Muscle of leg (tissue), 11 donors: Measurements from ENCODE around the gene ACTR2. TPM values are rescaled to one million over a fixed set of nuclear protein-coding genes. Genes with fewer than 3 reads are reported as not detected.
"Not testable (repeated sequence)": the region's sequence is repeated elsewhere in the genome, so short reads cannot be mapped to it uniquely, and the experiment has no call there.

Experiments
- DNase-seq: peaks from one replicate; pipeline ENCODE4 v3.0.0; 2013
- H3K27ac ChIP-seq: one replicate; pipeline ENCODE4 v1.5.1; 2013; ENCODE audit warnings: mild to moderate bottlenecking, low read length, control low read depth
- H3K27me3 ChIP-seq: one replicate; pipeline ENCODE4 v1.6.1; 2013; ENCODE audit warnings: low read length; ENCODE audit not compliant: control insufficient read depth, insufficient read depth
- H3K36me3 ChIP-seq: one replicate; pipeline ENCODE4 v1.6.1; 2013; ENCODE audit warnings: low read length; ENCODE audit not compliant: control insufficient read depth, insufficient read depth
- H3K4me1 ChIP-seq: one replicate; pipeline ENCODE4 v1.6.1; 2013; ENCODE audit warnings: low read length; ENCODE audit not compliant: control insufficient read depth, insufficient read depth
- H3K4me3 ChIP-seq: one replicate; pipeline ENCODE4 v1.5.1; 2013; ENCODE audit warnings: low read length, control low read depth
- H3K9me3 ChIP-seq: replicated peaks from 2 replicates; pipeline ENCODE4 v1.6.1; 2013; ENCODE audit warnings: low read depth, low read length; ENCODE audit not compliant: control insufficient read depth
- WGBS: methylation state at CpG from one replicate; pipeline ENCODE4 v1.1.5; 2013; ENCODE audit warnings: missing lambda C conversion rate; ENCODE audit not compliant: insufficient coverage; 5-methylcytosine and 5-hydroxymethylcytosine counted together
- polyA plus RNA-seq, 8 donors: library from polyadenylated mRNA; unstranded; fragments of 120-200 nt; gene quantifications; one replicate each; pipeline versions ENCODE4 v1.2.1 to v1.2.3, GENCODE V29; 2013; ENCODE audit warnings: inconsistent platforms in 1 of 8, low replicate concordance in 1 of 8; ENCODE audit not compliant: insufficient read length in 8 of 8, insufficient read depth in 1 of 8
- total RNA-seq: library from RNA; stranded (reverse); fragments of 120-200 nt; gene quantifications from one replicate; pipeline ENCODE4 v1.2.4, GENCODE V29; 2013

The ACTR2 gene
- total and polyA plus RNA-seq, 9 donors = 38.3 to 170 (median 125) TPM

GRCh38 chr2:65257866-65258265, 30.2 kb downstream of the ACTR2 start:
- not testable (repeated sequence) for H3K27ac ChIP-seq, H3K9me3 ChIP-seq, H3K4me1 ChIP-seq, H3K27me3 ChIP-seq, H3K4me3 ChIP-seq, DNase-seq
- peaks cover 18% of the 10 kb centered on the region for H3K36me3 ChIP-seq

GRCh38 chr2:65261676-65262075, 34.0 kb downstream of the ACTR2 start:
- Histone ChIP-seq H3K4me1 (peaks cover 2% of the 10 kb centered on the region), H3K36me3 (peaks cover 21% of the 10 kb centered on the region), H3K27ac (no peak overlapping the region), H3K4me3 (no peak overlapping the region), H3K9me3 (no peaks in the 10 kb centered on the region), H3K27me3 (no peaks in the 10 kb centered on the region)
- WGBS = no CpG with 5 or more reads among the region's 3 CpGs
- no peak for DNase-seq

GRCh38 chr2:65263262-65263661, 35.6 kb downstream of the ACTR2 start:
- no CpG with 5 or more reads among the region's 1 CpG for WGBS
- H3K4me3 ChIP-seq = no peak overlapping the region
- H3K27ac ChIP-seq = no peak overlapping the region
- no peaks in the 10 kb centered on the region for H3K9me3 ChIP-seq
- H3K4me1 ChIP-seq = peaks cover 2% of the 10 kb centered on the region
- H3K36me3 ChIP-seq = peaks cover 26% of the 10 kb centered on the region
- DNase-seq = no peak
- no peaks in the 10 kb centered on the region for H3K27me3 ChIP-seq

- peaks cover 2% of the 10 kb centered on the region for H3K4me1 ChIP-seq
- H3K4me3 ChIP-seq = no peak overlapping the region
- no peaks in the 10 kb centered on the region for H3K27me3 ChIP-seq
- 99% methylated on average over 7 of the region's 7 CpGs for WGBS
- H3K9me3 ChIP-seq = no peaks in the 10 kb centered on the region
- peaks cover 24% of the 10 kb centered on the region for H3K36me3 ChIP-seq
- no peak overlapping the region for H3K27ac ChIP-seq
- no peak for DNase-seq
These were observed 36.4 kb downstream of the ACTR2 start for GRCh38 chr2:65263986-65264385.

GRCh38 chr2:65264821-65265670, 37.4 kb downstream of the ACTR2 start:
- H3K27me3 ChIP-seq = no peaks in the 10 kb centered on the region
- no peaks in the 10 kb centered on the region for H3K9me3 ChIP-seq
- peaks cover 2% of the 10 kb centered on the region for H3K4me1 ChIP-seq
- no peak overlapping the region for H3K4me3 ChIP-seq
- peaks cover 18% of the 10 kb centered on the region for H3K36me3 ChIP-seq
- no CpG with 5 or more reads among the region's 8 CpGs for WGBS
- peak; percentile 91 for DNase-seq
- H3K27ac ChIP-seq = no peak overlapping the region

- no peaks in the 10 kb centered on the region for H3K27me3 ChIP-seq
- no peak overlapping the region for H3K4me3 ChIP-seq
- peaks cover 18% of the 10 kb centered on the region for H3K36me3 ChIP-seq
- H3K27ac ChIP-seq = no peak overlapping the region
- no peak for DNase-seq
- H3K4me1 ChIP-seq = peaks cover 2% of the 10 kb centered on the region
- no peaks in the 10 kb centered on the region for H3K9me3 ChIP-seq
These were observed 38.0 kb downstream of the ACTR2 start for GRCh38 chr2:65265671-65266045.

GRCh38 chr2:65267008-65267407, 39.4 kb downstream of the ACTR2 start:
- H3K36me3 ChIP-seq = peaks cover 18% of the 10 kb centered on the region
- H3K9me3 ChIP-seq = no peaks in the 10 kb centered on the region
- no peak overlapping the region for H3K27ac ChIP-seq
- no peak overlapping the region for H3K4me3 ChIP-seq
- no peak for DNase-seq
- WGBS = no CpG with 5 or more reads among the region's 1 CpG
- peaks cover 2% of the 10 kb centered on the region for H3K4me1 ChIP-seq
- no peaks in the 10 kb centered on the region for H3K27me3 ChIP-seq

GRCh38 chr2:65268957-65269356, 41.3 kb downstream of the ACTR2 start:
- no peak overlapping the region for H3K27ac ChIP-seq
- no peaks in the 10 kb centered on the region for H3K9me3 ChIP-seq
- H3K4me1 ChIP-seq = peaks cover 2% of the 10 kb centered on the region
- H3K27me3 ChIP-seq = no peaks in the 10 kb centered on the region
- no peak overlapping the region for H3K4me3 ChIP-seq
- WGBS = 86% methylated on average over 2 of the region's 4 CpGs
- peaks cover 19% of the 10 kb centered on the region for H3K36me3 ChIP-seq
- no peak for DNase-seq

- Histone ChIP-seq H3K9me3 (no peaks in the 10 kb centered on the region), H3K4me1 (peaks cover 18% of the 10 kb centered on the region), H3K27me3 (no peaks in the 10 kb centered on the region), H3K36me3 (peaks cover 3% of the 10 kb centered on the region), H3K4me3 (no peak overlapping the region), H3K27ac (no peak overlapping the region)
- 96% methylated on average over 3 of the region's 8 CpGs for WGBS
- no peak for DNase-seq
These were observed 45.7 kb downstream of the ACTR2 start for GRCh38 chr2:65273344-65273743.

GRCh38 chr2:65275141-65275915, 47.7 kb downstream of the ACTR2 start:
- Histone ChIP-seq H3K9me3 (no peaks in the 10 kb centered on the region), H3K4me1 (peaks cover 31% of the 10 kb centered on the region), H3K36me3 (peaks cover 3% of the 10 kb centered on the region), H3K27me3 (no peaks in the 10 kb centered on the region), H3K27ac (peak overlapping the region; percentile 38), H3K4me3 (no peak overlapping the region)
- WGBS = no CpG with 5 or more reads among the region's 4 CpGs
- DNase-seq = no peak
